HG02763 (cell line): ENCODE results near the gene SLC45A1.
A peak's percentile ranks its signal among the peaks of the same experiment; 100 is the strongest.
"Not testable (repeated sequence)": the region's sequence is repeated elsewhere in the genome, so short reads cannot be mapped to it uniquely, and the experiment has no call there.

Experiments used
- ATAC-seq: cut with Tn5 transposase; IDR thresholded peaks from one replicate; pipeline ENCODE4 v1.9.1; 2021; ENCODE audit warnings: mild to moderate bottlenecking, moderate library complexity; ENCODE audit not compliant: unreplicated experiment

The SLC45A1 gene

DNA sequence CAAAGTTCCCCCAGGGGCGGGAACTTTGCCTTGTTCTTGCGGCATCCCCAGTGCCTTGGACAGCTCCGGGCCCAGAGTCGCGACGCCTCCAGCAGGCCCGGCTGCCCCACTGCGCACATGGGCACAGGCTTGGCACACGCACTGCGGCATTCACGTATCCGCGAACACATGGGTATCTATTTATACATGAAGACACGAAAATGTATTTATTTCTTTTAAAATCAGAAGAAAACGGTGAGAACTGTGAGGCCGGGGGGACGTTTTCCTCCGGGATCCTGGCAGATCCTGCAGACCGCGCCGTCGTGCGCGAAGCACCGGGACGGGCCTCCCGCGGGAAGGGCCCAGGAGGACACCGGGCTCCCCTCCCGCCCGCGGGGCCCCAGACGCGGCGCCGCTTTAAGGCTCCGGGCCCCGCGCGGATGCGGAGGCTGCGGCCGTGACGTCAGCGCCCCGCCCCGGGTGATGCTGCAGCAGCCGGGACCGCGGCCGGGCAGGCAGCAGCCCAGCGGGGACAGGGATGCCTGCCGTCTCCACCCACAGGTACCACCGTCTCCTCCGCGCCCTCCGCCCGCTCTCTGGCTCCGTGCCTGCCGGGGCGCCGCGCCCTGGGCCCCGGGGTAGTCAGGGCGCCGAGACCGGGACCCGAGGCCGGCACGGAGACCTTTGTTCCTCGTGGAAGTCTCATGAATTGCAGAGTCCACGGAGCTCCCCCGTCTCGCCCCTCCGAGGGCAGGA lies at the start of gene SLC45A1:
Gene SLC45A1 (plus strand): TSS at position 468 of the 735 bp plus-strand sequence. CDS start 6,216 bp downstream, outside the sequence.
- ATAC-seq: peak; percentile 47

- no peak for ATAC-seq
Observed at GRCh38 chr1:8273036-8273435, 44.9 kb upstream of the SLC45A1 start.

- no peak for ATAC-seq
Observed at GRCh38 chr1:8274352-8274751, 43.6 kb upstream of the SLC45A1 start.

- no peak for ATAC-seq
Observed at GRCh38 chr1:8276173-8276914, 41.6 kb upstream of the SLC45A1 start.

- ATAC-seq: no peak
Observed at GRCh38 chr1:8276932-8277331, 41.0 kb upstream of the SLC45A1 start.

- not testable (repeated sequence) for ATAC-seq
Observed at GRCh38 chr1:8278677-8279076, 39.2 kb upstream of the SLC45A1 start.

DNA sequence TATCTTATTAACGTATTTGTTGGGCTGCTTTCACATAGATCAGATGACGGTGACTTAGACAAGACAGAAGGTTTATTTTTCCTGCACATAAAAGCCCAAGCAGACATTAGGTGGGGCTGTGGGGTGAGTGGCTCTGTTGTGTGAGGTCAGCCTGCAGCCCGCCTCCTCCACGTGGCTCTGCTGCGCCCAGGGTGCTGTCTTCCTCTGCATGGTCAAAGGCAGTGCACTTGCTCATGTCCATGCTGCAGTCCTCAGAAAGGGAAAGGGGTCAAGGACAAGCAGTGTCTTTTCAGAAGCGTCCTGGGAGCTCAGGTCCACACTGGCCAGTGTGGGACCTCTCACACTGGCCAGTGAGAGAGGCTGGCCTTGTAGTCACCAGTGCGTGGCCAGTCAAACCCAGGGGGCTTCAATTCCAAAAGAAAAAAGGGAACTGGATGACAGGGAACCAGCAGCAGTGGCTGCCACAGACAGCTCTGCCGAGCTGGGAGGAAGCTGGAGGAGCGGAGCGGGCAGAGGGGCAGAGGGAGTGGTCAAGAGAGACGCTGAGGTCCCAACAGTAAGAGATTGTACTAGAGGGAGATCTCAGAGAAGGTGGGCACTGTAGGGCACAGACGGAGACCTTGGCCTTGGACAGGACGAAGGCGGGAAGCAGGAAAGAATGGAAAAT lies 35.9 kb upstream of the SLC45A1 start:
- ATAC-seq: no peak

DNA sequence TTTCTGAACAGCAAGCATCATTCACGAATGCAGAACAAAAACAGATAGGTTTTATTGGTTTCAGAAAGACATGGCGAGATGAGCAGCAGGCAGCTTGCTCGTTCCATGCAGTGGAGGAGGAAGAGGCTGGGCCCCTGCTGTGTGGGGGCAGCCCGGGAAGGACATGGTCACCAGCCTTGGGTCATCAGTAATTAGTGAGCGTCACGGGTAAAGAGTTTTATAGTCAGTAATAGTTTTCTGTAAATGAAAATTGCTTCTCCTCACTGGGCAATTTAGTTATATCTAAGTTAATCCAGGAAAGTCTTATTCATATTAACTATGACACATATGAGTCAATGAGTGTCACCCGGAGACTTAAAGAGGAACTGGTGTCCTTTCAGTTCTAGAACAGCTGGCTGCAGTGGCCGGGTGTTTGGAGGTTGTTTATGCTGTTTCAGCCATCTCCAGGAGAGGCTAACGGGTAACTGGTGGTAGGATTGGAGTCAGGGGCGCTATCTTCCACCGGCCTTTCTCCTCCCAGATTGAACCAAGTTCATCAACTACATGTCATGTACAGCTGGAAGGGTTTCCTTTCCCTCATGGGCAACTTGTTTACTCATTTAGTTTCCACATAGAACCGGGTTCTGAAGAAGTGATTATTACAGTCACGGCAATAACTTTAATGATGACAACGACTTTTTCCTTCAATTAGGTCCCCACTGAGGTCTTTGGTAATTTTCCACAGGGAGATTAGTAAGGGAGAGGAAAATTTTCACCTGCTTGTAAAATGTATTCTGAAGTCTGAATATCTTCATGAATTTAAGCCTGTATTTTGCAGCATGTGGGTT lies 34.6 kb upstream of the SLC45A1 start:
- peak; percentile 75 for ATAC-seq

DNA sequence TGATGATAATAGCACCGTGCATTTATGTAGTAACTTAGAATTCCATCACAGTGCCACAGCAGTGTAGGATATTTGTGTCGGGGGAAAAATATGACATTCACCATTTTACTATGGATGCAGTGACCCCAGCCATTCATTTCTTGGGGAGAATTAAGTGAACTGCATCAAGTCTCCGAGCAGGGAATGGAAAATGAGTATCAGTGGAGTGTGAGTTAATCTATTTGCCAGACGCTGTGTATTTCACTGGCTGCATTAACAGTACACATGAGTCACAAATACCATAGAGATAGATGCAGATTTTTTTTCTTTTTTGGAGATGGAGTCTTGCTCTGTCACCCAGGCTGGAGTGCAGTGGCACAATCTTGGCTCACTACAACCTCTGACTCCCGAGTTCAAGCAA lies 33.8 kb upstream of the SLC45A1 start:
- ATAC-seq: no peak

DNA sequence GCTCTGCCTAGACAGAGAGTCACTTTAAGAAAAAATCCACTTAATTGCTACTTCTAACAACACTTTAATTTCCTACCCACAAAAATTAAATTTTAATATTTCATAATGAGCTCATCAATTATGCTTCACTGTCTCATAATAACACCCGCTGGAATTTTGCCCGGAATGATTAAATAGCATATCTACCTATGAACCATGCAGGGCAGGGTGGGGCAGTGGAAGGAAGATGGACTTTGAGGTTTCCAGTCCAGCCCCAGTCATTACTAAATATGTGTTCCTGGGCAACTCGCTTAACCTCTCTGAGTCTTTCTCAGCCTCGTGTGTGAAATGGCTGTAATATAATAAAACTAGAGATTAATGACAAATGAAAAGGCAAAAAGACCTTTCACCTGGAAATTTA lies 32.8 kb upstream of the SLC45A1 start:
- ATAC-seq: no peak

DNA sequence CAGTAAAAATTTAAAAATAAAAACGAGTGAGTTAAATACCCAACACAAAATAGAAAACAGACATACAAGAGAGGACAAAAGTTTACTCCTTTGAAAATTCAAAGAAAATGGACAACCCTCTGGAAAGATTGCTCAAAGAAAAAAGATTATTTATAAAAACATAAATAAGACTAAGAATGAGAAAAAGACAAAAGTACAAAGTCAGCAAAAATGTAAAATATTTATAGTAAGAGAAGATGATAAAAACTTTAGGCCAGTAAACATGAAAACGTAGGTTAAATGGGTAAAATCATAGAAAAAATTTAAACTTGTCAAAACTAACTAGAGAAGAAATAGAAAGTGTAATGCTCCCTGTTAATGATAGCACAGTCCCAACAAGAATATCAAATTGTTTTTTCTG lies 31.9 kb upstream of the SLC45A1 start:
- no peak for ATAC-seq

DNA sequence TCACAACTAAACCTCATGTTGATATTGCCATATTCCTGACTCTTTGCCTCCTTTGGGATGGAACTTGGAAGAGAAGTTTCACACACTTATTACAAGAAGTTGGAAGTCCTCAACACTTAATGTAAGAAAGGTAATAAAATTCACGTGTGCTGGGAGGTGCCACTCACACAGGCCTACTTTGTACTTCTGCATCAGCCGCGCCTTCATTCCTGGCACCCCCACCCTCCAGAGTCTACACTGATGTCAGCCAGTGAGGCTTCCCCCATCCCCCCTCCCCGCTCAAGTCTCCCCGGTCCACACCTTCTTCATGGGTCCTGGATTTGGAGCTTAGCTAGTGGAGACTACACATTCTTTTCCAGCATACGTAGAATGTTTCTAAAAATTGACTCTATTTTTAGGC lies 24.8 kb upstream of the SLC45A1 start:
- ATAC-seq: no peak

DNA sequence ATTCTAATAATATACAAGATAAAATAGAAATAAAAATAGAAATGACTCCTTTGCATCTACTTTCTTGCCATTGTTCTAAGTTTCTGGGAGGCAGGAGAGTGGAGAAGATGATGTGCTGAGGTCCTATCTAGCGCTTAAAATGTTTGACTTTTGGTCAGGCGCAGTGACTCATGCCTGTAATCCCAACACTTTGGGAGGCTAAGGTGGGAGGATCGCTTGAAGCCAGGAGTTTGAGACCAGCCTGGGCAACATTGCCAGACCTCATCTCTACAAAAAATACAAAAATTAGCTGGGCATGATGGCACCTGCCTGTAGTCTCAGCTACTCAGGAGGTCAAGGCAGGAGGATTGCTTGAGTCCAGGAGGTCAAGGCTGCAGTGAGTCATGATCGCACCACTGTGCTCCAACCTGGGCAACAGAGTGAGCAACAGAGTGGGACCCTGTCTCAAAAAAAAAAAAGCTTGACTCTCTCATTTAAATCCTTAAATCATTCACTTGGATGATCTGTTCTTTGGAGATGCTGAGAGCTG lies 24.2 kb upstream of the SLC45A1 start:
- no peak for ATAC-seq

GRCh38 chr1:8294170-8294697 lies 23.7 kb upstream of the SLC45A1 start:
- no peak for ATAC-seq

DNA sequence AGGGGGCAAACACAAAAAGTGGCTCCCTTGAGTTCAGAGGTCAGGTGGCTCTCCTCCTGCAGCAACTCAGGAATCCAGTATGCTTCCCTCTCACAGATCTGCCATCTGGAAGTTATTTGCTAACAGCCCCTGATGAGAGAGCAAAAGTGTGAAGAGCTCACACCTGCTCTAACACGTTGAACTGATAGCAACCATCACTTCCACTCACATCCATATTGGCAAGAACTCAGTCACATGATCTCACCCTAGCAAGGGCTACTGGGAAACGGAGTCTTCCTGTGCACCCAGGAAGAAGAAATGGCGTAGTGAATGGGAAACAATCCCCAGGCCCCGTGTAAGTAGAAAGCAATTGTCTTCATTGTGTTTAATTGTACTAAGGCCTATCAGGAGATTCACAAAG lies 20.7 kb upstream of the SLC45A1 start:
- ATAC-seq: no peak

GRCh38 chr1:8299963-8300362 lies 18.0 kb upstream of the SLC45A1 start:
- ATAC-seq: no peak

GRCh38 chr1:8302081-8302956 lies 15.6 kb upstream of the SLC45A1 start:
- ATAC-seq: no peak

DNA sequence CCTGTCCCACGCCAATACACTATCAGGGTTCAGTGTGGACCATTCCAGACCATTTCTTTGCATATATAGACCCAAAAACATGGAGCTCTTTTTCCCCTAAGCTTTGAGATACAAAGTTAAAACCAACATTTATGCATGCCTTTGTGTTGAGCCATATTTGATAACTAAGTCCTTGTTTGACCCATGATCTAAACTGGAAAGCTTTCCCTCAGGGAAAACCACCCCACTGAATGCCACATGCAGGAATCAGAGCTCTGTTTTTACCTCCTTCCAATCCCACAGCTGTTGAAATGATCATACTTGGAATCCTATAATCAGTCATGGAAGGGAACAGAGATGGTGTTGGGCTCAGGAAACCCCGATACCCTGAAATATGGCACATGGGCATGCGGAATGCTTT lies 14.8 kb upstream of the SLC45A1 start:
- no peak for ATAC-seq

GRCh38 chr1:8303876-8304275 lies 14.0 kb upstream of the SLC45A1 start:
- ATAC-seq: no peak

DNA sequence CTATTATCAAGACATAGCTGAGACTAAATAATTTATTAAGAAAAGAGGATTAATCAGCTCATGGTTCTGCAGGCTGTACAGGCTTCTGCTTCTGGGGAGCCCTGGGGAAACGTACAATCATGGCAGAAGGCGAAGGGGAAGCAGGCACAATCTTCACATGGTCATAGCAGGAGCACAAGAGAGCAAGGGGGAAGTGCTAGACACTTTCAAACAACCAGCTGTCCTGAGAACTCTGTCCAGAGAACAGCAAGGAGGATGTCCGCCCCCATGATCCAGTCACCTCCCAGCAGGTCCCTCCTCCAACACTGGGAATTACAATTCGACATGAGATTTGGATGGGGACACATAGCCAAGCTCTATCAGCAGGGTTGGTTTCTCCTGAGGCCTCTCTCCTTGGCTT lies 10.3 kb upstream of the SLC45A1 start:
- ATAC-seq: no peak
